ENCODE data around the gene LAMTOR2. TPM values are rescaled to one million over a fixed set of nuclear protein-coding genes. Genes with fewer than 3 reads are reported as not detected.
"Not testable (repeated sequence)": the region's sequence is repeated elsewhere in the genome, so short reads cannot be mapped to it uniquely, and the experiment has no call there.

Gene LAMTOR2
- total and polyA plus RNA-seq, 2 of the 8 experiments (the other 6 are each of a cell fraction or from before 2014, with no cell fraction given) = 54.7 to 122 TPM

DNA sequence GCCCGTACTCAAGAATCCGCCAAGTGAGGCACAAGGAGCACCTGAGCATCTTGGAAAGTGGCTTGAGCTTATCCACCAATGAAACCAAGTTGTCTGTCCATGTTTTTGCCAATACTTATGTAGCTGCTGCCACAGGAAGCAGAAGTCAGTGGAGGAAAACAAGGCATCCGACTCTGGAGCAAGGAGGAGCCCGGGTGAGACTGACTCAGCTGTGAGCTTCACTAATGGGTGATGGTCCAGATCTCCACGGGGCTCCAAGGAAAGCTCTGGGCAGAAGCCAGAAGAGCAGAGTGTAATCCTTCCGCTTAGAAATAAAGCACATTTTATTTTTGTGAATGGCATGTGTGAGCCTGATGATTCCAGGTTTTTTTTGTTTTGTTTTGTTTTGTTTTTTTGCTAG lies 21.6 kb upstream of the LAMTOR2 start (continued):
- TF ChIP-seq NANOG (IDR thresholded peaks at IDR 0.05; ENCODE audit: insufficient read depth, low read depth, low read length, poor library complexity, severe bottlenecking) (no peak), CEBPB (IDR thresholded peaks at IDR 0.05; ENCODE audit: low read depth, low read length) (no peak), HDAC6 (IDR thresholded peaks at IDR 0.05; ENCODE audit: low read depth, low read length) (no peak), JUND (IDR thresholded peaks at IDR 0.05; ENCODE audit: low read length) (no peak), BRCA1 (IDR thresholded peaks at IDR 0.05; ENCODE audit: low read depth, low read length) (no peak)

DNA sequence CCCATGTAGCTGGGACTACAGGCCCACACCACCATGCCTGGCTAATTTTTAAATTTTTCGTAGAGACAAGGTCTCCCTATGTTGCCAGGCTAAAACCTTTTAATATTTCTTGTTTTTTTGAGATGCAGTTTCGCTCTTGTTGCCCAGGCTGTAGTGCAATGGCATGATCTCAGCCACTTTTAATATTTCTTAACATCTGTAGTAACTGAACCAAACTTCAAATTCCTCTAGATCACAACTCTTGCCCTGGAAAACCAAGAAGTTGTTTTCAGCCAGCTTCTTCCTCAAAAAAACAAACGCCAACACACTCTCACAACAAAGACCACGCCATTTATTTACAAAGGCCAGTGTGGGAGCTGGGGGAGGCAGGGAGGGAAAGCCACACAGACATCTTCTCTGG lies 19.6 kb upstream of the LAMTOR2 start:
- not testable (repeated sequence) for H3K4ac ChIP-seq (replicated peaks; ENCODE audit: insufficient read length, low read depth, low read length); H2AK5ac ChIP-seq (ENCODE audit: low read depth, low read length); DNase-seq (ENCODE audit: low read depth in 1 of 2, low spot score in 2 of 2); H3K23me2 ChIP-seq (ENCODE audit: low read depth, low read length); H4K8ac ChIP-seq (ENCODE audit: extremely low read depth, insufficient read depth, low read length); H4K5ac ChIP-seq (ENCODE audit: insufficient read length, low read depth, low read length); H2BK15ac ChIP-seq (ENCODE audit: low read length); H4K20me1 ChIP-seq (replicated peaks in 1 of 2; ENCODE audit: control insufficient read depth in 1 of 2, insufficient read depth in 2 of 2, low read length in 2 of 2); H2BK120ac ChIP-seq (replicated peaks; ENCODE audit: low read depth, low read length); H3K9me3 ChIP-seq (ENCODE audit: insufficient read depth in 2 of 2, low read depth in 1 of 2, low read length in 1 of 2); H3K79me1 ChIP-seq (ENCODE audit: low read depth, low read length); FAIRE-seq; H2AFZ ChIP-seq (ENCODE audit: low read length); H3K56ac ChIP-seq (replicated peaks; ENCODE audit: insufficient read length, low read depth, low read length); H2BK20ac ChIP-seq (ENCODE audit: low read length); H3K4me2 ChIP-seq (ENCODE audit: insufficient read depth in 1 of 2, low read depth in 2 of 2, low read length in 2 of 2); H3K4me3 ChIP-seq (ENCODE audit: extremely low read depth in 1 of 4, insufficient read depth in 2 of 4, low read depth in 3 of 4, low read length in 4 of 4); H3K79me2 ChIP-seq (ENCODE audit: control insufficient read depth in 1 of 2, insufficient read depth in 2 of 2, low read length in 2 of 2); H3K23ac ChIP-seq (ENCODE audit: insufficient read length); H3K4me1 ChIP-seq (replicated peaks in 1 of 4; ENCODE audit: control insufficient read depth in 3 of 4, insufficient read depth in 4 of 4, low read length in 3 of 4); H3K18ac ChIP-seq (ENCODE audit: extremely low read depth, low read length); H3K27me3 ChIP-seq (replicated peaks in 1 of 4; ENCODE audit: control insufficient read depth in 3 of 4, extremely low read depth in 1 of 4, insufficient read depth in 3 of 4, low read length in 3 of 4); H3K27ac ChIP-seq (ENCODE audit: low read depth, low read length); H3K14ac ChIP-seq (ENCODE audit: insufficient read length); H2BK5ac ChIP-seq (ENCODE audit: low read depth, low read length); H2BK12ac ChIP-seq (ENCODE audit: low read depth, low read length); H4K91ac ChIP-seq (replicated peaks; ENCODE audit: insufficient read length, low read length); H3K9ac ChIP-seq (replicated peaks in 1 of 4; ENCODE audit: extremely low read depth in 1 of 4, low read depth in 3 of 4, low read length in 3 of 4)
- CTCF ChIA-PET (ENCODE audit: partially characterized antibody) = interaction anchor here (3.6 to 6.2 kb wide), 2 partner anchors 9 to 15 kb away, joined by 12 to 30 read pairs; no protein-coding TSS in a partner anchor
- POLR2A ChIA-PET (ENCODE audit: partially characterized antibody) = interaction anchor here (0.6 kb wide), 1 partner anchor 557 kb away, joined by 3 read pairs; no protein-coding TSS in a partner anchor
- H3K36me3 ChIP-seq (ENCODE audit: control insufficient read depth in 2 of 4, insufficient read depth in 4 of 4, low read length in 3 of 4) = peaks cover 0 to 11% (median 0%) of the 10 kb centered on the region in 4 experiments; a peak in 5 of 8 replicates
- 92% methylated on average over 4 of the region's 4 CpGs; no CpG with 5 or more reads in 1 of the 2 experiments for WGBS, 2 experiments (ENCODE audit: extremely low coverage in 1 of 2, insufficient coverage in 1 of 2, insufficient read length in 1 of 2, insufficient replicate concordance in 2 of 2, low coverage in 1 of 2, low lambda C conversion rate in 2 of 2, missing lambda C conversion rate in 1 of 2)
